Stimulated activated CD8-positive, alpha-beta memory T cell treated with anti-CD3 and anti-CD28 coated beads, Interleukin-12 subunit alpha, Interleukin-12 subunit beta, amount 100 ng/mL, for 24 hours (primary cell): ENCODE measurements around the gene NTN4.
"Not testable (repeated sequence)": the region's sequence is repeated elsewhere in the genome, so short reads cannot be mapped to it uniquely, and the experiment has no call there.

ENCODE experiments used
- DNase-seq: peaks from one replicate; pipeline ENCODE4 v3.0.0-alpha.2; 2020; ENCODE audit errors: extremely low read depth

Gene NTN4

GRCh38 chr12:95755261-95755865, 35.2 kb downstream of the NTN4 start:
- no peak for DNase-seq

- DNase-seq, result not testable (repeated sequence)
Measured at GRCh38 chr12:95746062-95746461, 44.5 kb downstream of the NTN4 start.

GRCh38 chr12:95742586-95742985, 48.0 kb downstream of the NTN4 start:
- no peak for DNase-seq

- no peak for DNase-seq
Measured at GRCh38 chr12:95741635-95742034, 48.9 kb downstream of the NTN4 start.

- DNase-seq, result no peak
Measured at GRCh38 chr12:95740751-95741150, 49.8 kb downstream of the NTN4 start.

GRCh38 chr12:95739561-95740313, 50.8 kb downstream of the NTN4 start:
- no peak for DNase-seq

GRCh38 chr12:95738024-95738611, 52.4 kb downstream of the NTN4 start:
- DNase-seq, result no peak

- no peak for DNase-seq
Measured at GRCh38 chr12:95736631-95737030, 53.9 kb downstream of the NTN4 start.

- DNase-seq, result not testable (repeated sequence)
Measured at GRCh38 chr12:95735728-95736127, 54.8 kb downstream of the NTN4 start.

- no peak for DNase-seq
Measured at GRCh38 chr12:95733141-95733825, 57.3 kb downstream of the NTN4 start.

GRCh38 chr12:95731519-95731958, 59.0 kb downstream of the NTN4 start:
- no peak for DNase-seq

- no peak for DNase-seq
Measured at GRCh38 chr12:95730457-95730856, 60.1 kb downstream of the NTN4 start.

GRCh38 chr12:95726903-95727302, 63.7 kb downstream of the NTN4 start:
- DNase-seq, result no peak

- DNase-seq, result no peak
Measured at GRCh38 chr12:95724767-95725166, 65.8 kb downstream of the NTN4 start.

GRCh38 chr12:95723693-95724384, 66.7 kb downstream of the NTN4 start:
- no peak for DNase-seq

- no peak for DNase-seq
Measured at GRCh38 chr12:95721320-95721719, 69.2 kb downstream of the NTN4 start.

- DNase-seq, result no peak
Measured at GRCh38 chr12:95720146-95720545, 70.4 kb downstream of the NTN4 start.

GRCh38 chr12:95718772-95719171, 71.8 kb downstream of the NTN4 start:
- no peak for DNase-seq

- DNase-seq, result no peak
Measured at GRCh38 chr12:95718006-95718431, 72.5 kb downstream of the NTN4 start.

- DNase-seq, result no peak
Measured at GRCh38 chr12:95717316-95717928, 73.1 kb downstream of the NTN4 start.

GRCh38 chr12:95715177-95715576, 75.4 kb downstream of the NTN4 start:
- no peak for DNase-seq
